NCI-H1092 (cell line): Measurements from ENCODE around the gene LAMTOR1.
A peak's percentile ranks its signal among the peaks of the same experiment; 100 is the strongest.

ENCODE experiments used
- DNase-seq: peaks from one replicate; lab custom pipeline; 2025; lab: John Stamatoyannopoulos, UW

Gene LAMTOR1

GRCh38 chr11:72119198-72119597 lies 16.1 kb upstream of the LAMTOR1 start:
- no peak for DNase-seq

- no peak for DNase-seq
These were observed 13.1 kb upstream of the LAMTOR1 start for GRCh38 chr11:72116019-72116755.

- DNase-seq = no peak
These were observed 11.5 kb upstream of the LAMTOR1 start for GRCh38 chr11:72114570-72114969.

- no peak for DNase-seq
These were observed 10.1 kb upstream of the LAMTOR1 start for GRCh38 chr11:72112978-72113808.

GRCh38 chr11:72112143-72112977 lies 9.3 kb upstream of the LAMTOR1 start, which contains the start of gene ANAPC15:
TSS of gene ANAPC15 (minus strand) at chr11:72112695. CDS start at chr11:72111276, 1,419 bp downstream.
- DNase-seq = peak; percentile 100

DNA sequence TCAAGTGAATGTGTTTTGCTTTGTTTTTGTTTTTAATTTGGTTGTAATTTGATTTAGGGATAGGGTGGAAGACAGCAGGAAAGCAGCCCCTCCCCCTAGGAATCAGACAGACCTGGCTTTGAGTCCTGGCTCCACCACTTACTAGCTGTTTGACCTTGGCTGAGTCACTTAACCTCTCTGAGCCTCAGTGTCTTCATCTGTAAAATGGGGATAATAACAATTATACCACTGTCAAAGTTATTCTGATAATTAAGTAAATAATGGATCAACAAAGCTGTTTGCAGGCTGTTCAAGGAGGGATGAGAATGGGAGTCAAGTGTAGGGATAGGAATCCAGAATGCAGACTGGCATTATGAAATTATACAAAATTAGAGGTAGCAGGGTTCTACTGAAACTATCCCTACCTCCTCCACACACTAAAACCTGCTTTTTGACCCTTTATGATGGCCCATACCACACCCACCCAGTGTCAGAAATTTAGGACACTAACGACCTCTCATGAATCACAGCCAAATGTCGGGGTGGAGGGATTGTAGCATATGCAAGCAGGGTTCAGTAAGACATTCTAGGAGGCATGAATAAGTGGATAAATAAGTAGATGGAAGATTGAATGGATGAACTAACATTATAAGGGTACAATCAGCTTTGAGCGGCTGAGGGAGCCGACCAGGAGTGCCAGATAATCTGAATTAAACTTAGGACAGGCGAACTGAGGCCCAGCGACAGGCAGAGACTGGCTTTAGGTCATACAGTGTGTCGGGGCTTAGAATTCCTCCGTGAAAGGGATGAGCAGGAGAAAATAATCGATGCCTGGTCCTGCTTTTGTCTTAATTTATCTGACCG lies 8.4 kb upstream of the LAMTOR1 start:
- no peak for DNase-seq

- no peak for DNase-seq
These were observed 2.8 kb upstream of the LAMTOR1 start, which contains the start of gene TOMT for GRCh38 chr11:72105888-72106287. TSS of gene TOMT (plus strand) at chr11:72105924. CDS start at chr11:72105952, 28 bp downstream.

DNA sequence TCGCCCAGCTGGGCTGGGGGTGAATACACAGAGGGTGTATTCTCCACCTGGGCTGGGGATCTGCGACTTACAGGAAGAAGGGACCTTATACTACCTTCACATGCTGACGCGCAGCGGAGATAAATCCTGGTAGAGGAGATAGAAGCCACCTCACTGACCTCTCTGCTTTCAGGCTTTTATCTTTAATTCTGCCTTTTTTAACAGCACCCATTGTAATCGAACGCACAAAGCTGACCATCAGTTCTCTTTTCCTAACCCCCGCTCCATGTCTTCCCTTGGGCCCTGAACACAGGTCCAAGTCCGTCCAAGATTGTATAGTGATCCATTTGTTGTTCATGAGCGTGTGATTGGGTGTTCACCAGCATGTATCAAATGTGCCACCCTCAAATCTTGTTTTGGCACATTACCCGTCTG lies 664 bp upstream of the LAMTOR1 start:
- no peak for DNase-seq

DNA sequence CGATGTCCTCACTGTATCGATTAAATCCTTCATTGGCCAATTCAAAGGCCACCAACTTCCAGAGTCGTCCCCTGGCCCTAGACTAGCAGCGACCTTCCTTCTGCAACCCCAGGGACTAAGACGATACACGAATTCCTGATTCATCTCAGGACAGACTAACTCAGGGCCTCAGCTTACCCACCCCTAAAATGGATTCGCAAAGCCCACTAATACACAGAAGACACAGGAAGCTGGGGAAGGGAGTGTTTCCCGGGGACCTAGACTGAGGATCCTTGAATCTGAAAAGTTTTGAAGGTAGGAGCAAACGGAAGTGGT lies 509 bp downstream of the LAMTOR1 start:
- no peak for DNase-seq

- no peak for DNase-seq
These were observed 935 bp downstream of the LAMTOR1 start for GRCh38 chr11:72102162-72102561.

- no peak for DNase-seq
These were observed 2.6 kb downstream of the LAMTOR1 start for GRCh38 chr11:72100462-72100861.

DNA sequence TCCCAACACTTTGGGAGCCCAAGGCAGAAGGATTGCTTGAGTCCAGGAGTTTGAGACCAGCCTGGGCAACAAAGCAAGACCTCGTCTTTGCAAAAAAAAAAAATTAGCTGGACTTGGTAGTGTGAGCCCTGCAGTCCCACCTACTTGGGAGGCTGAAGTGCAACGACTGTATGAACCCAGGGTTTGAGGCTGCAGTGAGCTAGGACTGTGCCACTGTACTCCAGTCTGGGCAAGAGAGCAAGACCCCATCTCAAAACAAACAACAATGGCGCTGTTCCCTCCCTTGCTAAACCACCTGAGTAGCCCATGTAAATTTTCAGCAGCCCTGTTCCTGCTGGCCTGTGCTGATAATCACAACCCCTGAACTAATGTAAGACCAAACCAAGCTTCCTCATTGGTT lies 3.1 kb downstream of the LAMTOR1 start:
- DNase-seq = no peak

DNA sequence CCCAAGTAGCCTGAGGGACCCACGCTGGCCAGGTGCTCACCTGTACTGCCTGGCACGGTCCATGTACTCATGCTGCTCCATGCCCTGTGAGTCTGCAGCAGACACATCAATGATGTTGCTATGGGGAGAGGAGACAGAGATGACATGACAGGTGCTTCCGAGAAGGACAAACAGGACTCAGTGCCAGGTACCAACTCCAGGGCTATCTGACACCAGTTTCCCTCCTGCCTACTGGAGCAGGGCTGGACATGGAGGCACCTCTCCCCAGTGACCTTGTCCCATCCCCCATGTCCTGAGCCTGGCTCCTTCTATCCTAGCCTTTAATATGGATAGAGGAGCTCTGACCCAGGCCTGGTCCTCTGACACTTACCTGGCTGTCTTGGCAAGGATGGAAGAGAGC lies 4.4 kb downstream of the LAMTOR1 start:
- DNase-seq = no peak

- peak; percentile 53 for DNase-seq
These were observed 11.8 kb downstream of the LAMTOR1 start for GRCh38 chr11:72091292-72091691.

- no peak for DNase-seq
These were observed 14.9 kb downstream of the LAMTOR1 start for GRCh38 chr11:72088076-72088808.

DNA sequence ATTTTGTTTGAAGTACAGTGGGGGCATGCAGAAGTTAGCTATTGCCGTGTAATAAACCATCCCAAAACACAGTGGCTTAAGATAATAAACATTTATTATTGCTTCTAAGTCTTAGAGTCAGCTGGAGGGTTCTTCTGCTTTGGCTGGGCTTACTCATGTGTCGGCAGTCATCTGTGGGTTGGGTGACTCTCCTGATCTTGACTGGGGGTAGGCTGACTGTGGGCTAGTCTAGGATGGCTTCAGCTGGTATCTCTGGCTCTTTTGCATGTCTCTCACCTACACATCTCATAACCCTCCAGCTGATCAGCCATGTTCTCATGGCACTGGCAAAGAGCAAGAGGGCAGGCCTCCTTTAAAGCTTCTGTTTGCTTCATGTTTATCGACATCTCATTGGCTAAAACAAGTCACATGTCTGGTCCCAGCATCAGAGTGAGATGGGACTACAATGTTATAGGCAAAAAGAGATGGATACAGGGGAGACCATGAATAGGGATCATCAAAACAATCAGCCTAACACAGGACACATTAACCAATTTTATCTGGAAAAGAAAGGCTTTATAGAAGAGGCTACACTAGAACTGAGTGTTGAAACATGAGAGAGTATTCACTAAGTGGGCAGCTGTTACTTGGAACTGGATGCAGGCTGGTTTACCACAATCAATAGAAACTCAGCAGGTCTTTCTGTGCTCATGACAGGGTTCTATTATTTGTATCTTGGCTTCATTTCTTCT lies 17.3 kb downstream of the LAMTOR1 start:
- DNase-seq = peak; percentile 10

- DNase-seq = no peak
These were observed 18.1 kb downstream of the LAMTOR1 start for GRCh38 chr11:72084965-72085364.

DNA sequence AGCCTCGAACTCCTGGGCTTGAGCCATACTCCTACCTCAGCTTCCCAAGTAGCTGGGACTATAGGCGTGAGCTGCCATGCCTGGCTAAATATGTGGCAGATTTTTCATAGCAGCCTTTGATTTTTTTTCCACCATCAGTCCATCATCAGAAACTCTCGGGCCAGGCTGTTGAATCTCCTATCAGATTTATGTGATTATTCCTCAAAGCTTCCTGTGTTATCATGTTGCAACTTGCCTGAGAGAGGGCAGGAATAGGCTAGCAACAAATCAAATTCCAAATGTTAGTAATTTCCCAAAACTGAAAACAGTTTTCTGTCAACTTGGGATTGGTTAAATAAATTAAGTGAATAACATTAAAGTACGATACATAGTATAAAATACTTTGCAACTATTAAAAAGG lies 19.0 kb downstream of the LAMTOR1 start:
- DNase-seq = no peak

GRCh38 chr11:72083414-72083813 lies 19.7 kb downstream of the LAMTOR1 start:
- no peak for DNase-seq

DNA sequence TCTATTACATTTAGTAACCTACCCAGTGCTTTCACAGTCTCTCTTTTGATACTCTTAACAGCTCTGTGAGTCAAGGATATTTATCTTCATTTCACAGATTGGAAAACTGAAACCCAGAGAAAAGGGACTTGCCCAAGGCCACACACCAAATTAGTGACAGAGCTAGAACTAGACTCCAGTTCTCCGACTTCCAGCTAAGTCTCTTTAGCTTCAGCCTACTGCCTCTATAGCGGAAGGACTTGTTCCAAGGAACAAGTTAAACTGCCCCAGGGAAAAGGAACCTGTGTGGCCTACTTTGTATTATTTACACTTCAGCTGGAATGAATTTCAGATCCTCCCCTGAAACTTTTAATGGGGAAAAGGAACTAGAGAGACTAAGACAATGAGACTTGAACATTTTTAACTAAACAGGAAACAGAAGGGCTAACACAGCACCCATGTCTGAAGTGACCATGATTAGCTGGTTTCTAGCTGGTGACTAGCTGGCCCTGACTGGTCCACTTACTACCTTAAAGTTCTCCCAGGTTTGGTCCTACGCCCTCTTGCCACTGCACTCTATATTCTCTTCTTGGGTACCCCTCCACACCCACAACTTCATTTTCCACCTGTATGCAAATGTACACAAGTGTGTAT lies 21.2 kb downstream of the LAMTOR1 start:
- DNase-seq = no peak
